Tibial nerve (tissue), 4 donors: ENCODE results near the gene MIER2.

ENCODE experiments used
- EP300 ChIP-seq, 2 donors: sonication (generic); formaldehyde crosslinking; IDR thresholded peaks; one replicate each; pipeline ENCODE4 v1.6.1; 2017; ENCODE audit warnings: antibody characterized with exemption in 2 of 2, mild to moderate bottlenecking in 1 of 2
- POLR2A ChIP-seq, 2 donors: fragments of 450-650 bp; IDR thresholded peaks; one replicate each; pipeline ENCODE4 v1.6.1; 2017; ENCODE audit warnings: antibody characterized with exemption in 2 of 2, mild to moderate bottlenecking in 2 of 2, moderate library complexity in 2 of 2
- TF ChIP-seq, protein P1 (sequence below), 5 experiments: fragments of 200-600 bp in 3 of 5; fragments of 450-650 bp in 2 of 5; sonication (generic) in 3 of 5; IDR thresholded peaks; one replicate each; pipeline ENCODE4 v1.5.1; 2016 to 2019; ENCODE audit warnings: antibody characterized with exemption in 5 of 5, mild to moderate bottlenecking in 3 of 5, moderate library complexity in 2 of 5

DNA sequence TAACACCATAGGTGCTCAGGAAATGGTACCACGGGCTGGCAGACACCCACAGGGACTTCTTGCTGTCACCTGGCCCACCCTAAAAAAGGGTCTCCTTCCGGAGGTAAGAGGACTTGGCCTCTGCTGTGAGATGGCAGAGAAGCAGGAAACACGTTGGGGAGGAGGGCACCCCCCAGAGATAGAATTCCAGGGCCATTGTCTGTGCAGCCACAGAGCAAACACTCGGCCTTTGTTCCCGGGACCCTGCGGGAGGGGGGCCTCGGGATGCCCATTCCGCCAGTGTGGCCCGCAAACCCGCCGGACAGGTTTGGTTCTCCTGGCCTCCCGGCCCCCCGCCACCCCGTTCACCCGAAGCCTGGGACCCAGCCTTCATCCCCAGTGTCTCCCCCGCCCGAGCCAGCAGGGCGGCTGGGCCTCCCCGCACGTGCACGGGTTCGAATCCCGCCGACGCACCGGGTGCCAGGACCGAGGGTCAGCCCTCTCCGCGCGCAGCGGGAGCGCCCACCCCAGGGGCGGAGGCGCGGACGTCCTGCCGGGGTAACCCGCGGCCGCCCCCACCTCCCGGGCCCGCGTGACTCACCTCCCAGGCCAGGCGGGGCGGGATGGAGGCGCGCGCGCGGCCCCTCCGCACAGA, 54.1 kb downstream of the MIER2 start:
- no peak for TF ChIP-seq POLR2A (IDR thresholded peaks at IDR 0.05)
- TF ChIP-seq EP300 (IDR thresholded peaks at IDR 0.05): no peak
- TF ChIP-seq, protein P1, sequence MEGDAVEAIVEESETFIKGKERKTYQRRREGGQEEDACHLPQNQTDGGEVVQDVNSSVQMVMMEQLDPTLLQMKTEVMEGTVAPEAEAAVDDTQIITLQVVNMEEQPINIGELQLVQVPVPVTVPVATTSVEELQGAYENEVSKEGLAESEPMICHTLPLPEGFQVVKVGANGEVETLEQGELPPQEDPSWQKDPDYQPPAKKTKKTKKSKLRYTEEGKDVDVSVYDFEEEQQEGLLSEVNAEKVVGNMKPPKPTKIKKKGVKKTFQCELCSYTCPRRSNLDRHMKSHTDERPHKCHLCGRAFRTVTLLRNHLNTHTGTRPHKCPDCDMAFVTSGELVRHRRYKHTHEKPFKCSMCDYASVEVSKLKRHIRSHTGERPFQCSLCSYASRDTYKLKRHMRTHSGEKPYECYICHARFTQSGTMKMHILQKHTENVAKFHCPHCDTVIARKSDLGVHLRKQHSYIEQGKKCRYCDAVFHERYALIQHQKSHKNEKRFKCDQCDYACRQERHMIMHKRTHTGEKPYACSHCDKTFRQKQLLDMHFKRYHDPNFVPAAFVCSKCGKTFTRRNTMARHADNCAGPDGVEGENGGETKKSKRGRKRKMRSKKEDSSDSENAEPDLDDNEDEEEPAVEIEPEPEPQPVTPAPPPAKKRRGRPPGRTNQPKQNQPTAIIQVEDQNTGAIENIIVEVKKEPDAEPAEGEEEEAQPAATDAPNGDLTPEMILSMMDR (IDR thresholded peaks at IDR 0.05): no peak
